HepG2 (cell line): Measurements from ENCODE around the gene GRK6. TPM values are rescaled to one million over a fixed set of nuclear protein-coding genes. Genes with fewer than 3 reads are reported as not detected.

Experiments
- CREB3 ChIP-seq: sonication (generic); formaldehyde crosslinking; IDR thresholded peaks from 2 replicates; pipeline ENCODE4 v1.5.0; 2020; ENCODE audit warnings: missing genetic modification reagents
- FLYWCH1 ChIP-seq: sonication (generic); formaldehyde crosslinking; IDR thresholded peaks from 2 replicates; pipeline ENCODE4 v1.8.1; 2023; ENCODE audit warnings: mild to moderate bottlenecking, missing genetic modification reagents
- NR0B2 ChIP-seq: sonication (generic); formaldehyde crosslinking; IDR thresholded peaks from 2 replicates; pipeline ENCODE4 v1.4.0; 2020; ENCODE audit warnings: mild to moderate bottlenecking, missing genetic modification reagents
- NRL ChIP-seq: sonication (generic); formaldehyde crosslinking; IDR thresholded peaks from 2 replicates; pipeline ENCODE4 v1.5.0; 2020; ENCODE audit warnings: missing genetic modification reagents, mild to moderate bottlenecking, moderate library complexity, borderline replicate concordance
- REST ChIP-seq, 2 experiments: IDR thresholded peaks; 2 replicates each; pipeline ENCODE4 v1.6.1; 2011 to 2012; ENCODE audit warnings: low read length in 2 of 2, borderline replicate concordance in 1 of 2, low read depth in 1 of 2, mild to moderate bottlenecking in 1 of 2, moderate library complexity in 1 of 2
- RFX5 ChIP-seq: IDR thresholded peaks from 2 replicates; pipeline ENCODE4 v1.6.1; 2011; ENCODE audit warnings: low read depth, low read length, improper control_type of control experiment
- SP5 ChIP-seq: IDR thresholded peaks from 2 replicates; pipeline ENCODE4 v1.6.1; 2016; ENCODE audit warnings: low read depth, borderline replicate concordance
- ZHX2 ChIP-seq, 2 experiments: sonication (generic) in 1 of 2; formaldehyde crosslinking in 1 of 2; IDR thresholded peaks; 2 replicates each; pipeline versions ENCODE4 v1.6.1 to v1.9.0; 2014 to 2022; ENCODE audit warnings: antibody characterized with exemption in 1 of 2, borderline replicate concordance in 1 of 2, inconsistent platforms in 1 of 2, low read depth in 1 of 2, missing genetic modification reagents in 1 of 2
- ZNF333 ChIP-seq: sonication (generic); formaldehyde crosslinking; IDR thresholded peaks from 2 replicates; pipeline ENCODE4 v1.4.0; 2020; ENCODE audit warnings: mild to moderate bottlenecking, missing genetic modification reagents, borderline replicate concordance
- ZNF605 ChIP-seq: sonication (generic); formaldehyde crosslinking; IDR thresholded peaks from 2 replicates; pipeline ENCODE4 v1.8.0; 2022; ENCODE audit warnings: mild to moderate bottlenecking, missing genetic modification reagents
- polyA plus RNA-seq, 8 experiments: library from polyadenylated mRNA; depleted of rRNA in 3 of 8; stranded (reverse) in 7 of 8; unstranded in 1 of 8; fragments of >200 nt; fragmentation: Illumina TruSeq in 4 of 8; extraction: Trizol in 4 of 8; gene quantifications; 2 replicates each; pipeline versions ENCODE4 v1.2.1 to v1.2.3, GENCODE V29; 2011 to 2016; ENCODE audit warnings: low read depth in 4 of 8, missing spikeins in 1 of 8, mixed read lengths in 1 of 8; ENCODE audit not compliant: insufficient read depth in 1 of 8
- total RNA-seq, 5 experiments: library from RNA; depleted of rRNA; stranded (reverse); fragments of >200 nt; fragmentation: Illumina TruSeq; extraction: Trizol; gene quantifications; 2 replicates each; pipeline ENCODE4 v1.2.3, GENCODE V29; 2016; ENCODE audit warnings: low read depth in 1 of 5

The GRK6 gene
- total and polyA plus RNA-seq, 2 of the 13 experiments (the other 11 are each of a cell fraction or from before 2014, with no cell fraction given), result 13.2 to 19.9 TPM

GRCh38 chr5:177456976-177457851, 30.7 kb downstream of the GRK6 start (continued):
- TF ChIP-seq NR0B2 (no peak), RFX5 (peak; percentile 96), SP5 (CRISPR knock-in tag) (no peak), FLYWCH1 (CRISPR knock-in tag) (no peak), CREB3 (CRISPR knock-in tag) (no peak), ZHX2 (IDR thresholded peaks at IDR 0.05; ENCODE audit: low read depth) (no peak), ZHX2 (CRISPR knock-in tag; IDR thresholded peaks at IDR 0.05; ENCODE audit: borderline replicate concordance) (no peak), REST (IDR thresholded peaks at IDR 0.05; ENCODE audit: borderline replicate concordance in 1 of 2, low read depth in 1 of 2, low read length in 2 of 2) (no peak), ZNF333 (CRISPR knock-in tag) (no peak), NRL (CRISPR knock-in tag) (0 out of 2 replicates have a peak, but pooled peaks have one; percentile 38), ZNF605 (CRISPR knock-in tag) (0 out of 2 replicates have a peak, but pooled peaks have one; percentile 43)
